Raji (cell line): Measurements from ENCODE around the gene GATAD2B.

Experiments used
- POLR2A ChIP-seq: IDR thresholded peaks from 2 replicates; pipeline ENCODE4 v1.6.1; 2011; ENCODE audit warnings: low read depth, low read length, control low read depth; ENCODE audit not compliant: insufficient read depth

GATAD2B gene

GRCh38 chr1:153775458-153776327, 147.1 kb downstream of the GATAD2B start:
- TF ChIP-seq POLR2A, result no peak

GRCh38 chr1:153774780-153775457, 147.9 kb downstream of the GATAD2B start, which contains the start of gene SLC27A3:
Gene SLC27A3, plus strand, starts transcription at chr1:153775407. Its CDS starts 91 bp downstream, at chr1:153775498.
- no peak for TF ChIP-seq POLR2A

GRCh38 chr1:153774026-153774595, 148.7 kb downstream of the GATAD2B start:
- TF ChIP-seq POLR2A, result no peak

GRCh38 chr1:153773096-153773921, 149.5 kb downstream of the GATAD2B start:
- no peak for TF ChIP-seq POLR2A

GRCh38 chr1:153771841-153772593, 150.8 kb downstream of the GATAD2B start:
- no peak for TF ChIP-seq POLR2A

GRCh38 chr1:153771261-153771660, 151.5 kb downstream of the GATAD2B start:
- TF ChIP-seq POLR2A, result no peak

- TF ChIP-seq POLR2A, result no peak
Measured at GRCh38 chr1:153770797-153771196, 152.0 kb downstream of the GATAD2B start.

- TF ChIP-seq POLR2A, result no peak
Measured at GRCh38 chr1:153769221-153769620, 153.6 kb downstream of the GATAD2B start.

- TF ChIP-seq POLR2A, result no peak
Measured at GRCh38 chr1:153768316-153769181, 154.2 kb downstream of the GATAD2B start.

GRCh38 chr1:153767519-153767918, 155.3 kb downstream of the GATAD2B start:
- no peak for TF ChIP-seq POLR2A

GRCh38 chr1:153764310-153764709, 158.5 kb downstream of the GATAD2B start:
- no peak for TF ChIP-seq POLR2A

GRCh38 chr1:153763365-153764225, 159.2 kb downstream of the GATAD2B start:
- no peak for TF ChIP-seq POLR2A
